BJ (cell line): Measurements from ENCODE around the gene ANKRD12. TPM values are rescaled to one million over a fixed set of nuclear protein-coding genes. Genes with fewer than 3 reads are reported as not detected.

Source experiments
- CTCF ChIA-PET: fragments of 350-600 bp; formaldehyde crosslinking; extraction: SDS; loops from one replicate; lab custom pipeline; 2021; ENCODE audit warnings: antibody characterized with exemption, inconsistent platforms; lab: Yijun Ruan, JAX
- POLR2A ChIA-PET: fragments of 300-600 bp; sonication (Branson Sonifier 250); formaldehyde crosslinking; extraction: SDS; loops from one replicate; lab custom pipeline; 2021; ENCODE audit warnings: antibody characterized with exemption; lab: Charles Lee
- DNase-seq: peaks from one replicate; pipeline ENCODE4 v3.0.0-alpha.2; 2011; ENCODE audit warnings: low read depth
- H3K27me3 ChIP-seq: 2 replicates; pipeline ENCODE4 v1.6.0; 2011; ENCODE audit warnings: low read length; ENCODE audit not compliant: control insufficient read depth, insufficient read depth
- H3K36me3 ChIP-seq: 2 replicates; pipeline ENCODE4 v1.5.1; 2011; ENCODE audit warnings: low read length; ENCODE audit not compliant: control insufficient read depth, insufficient read depth
- H3K4me3 ChIP-seq: 2 replicates; pipeline ENCODE4 v1.5.1; 2011; ENCODE audit warnings: low read depth, mild to moderate bottlenecking, control low read depth, low read length
- polyA plus RNA-seq: library from polyadenylated mRNA; depleted of rRNA; stranded (reverse); fragments of >200 nt; gene quantifications from 2 replicates; pipeline ENCODE4 v1.2.3, GENCODE V29; 2011
- TF ChIP-seq, protein P1 (sequence below): IDR thresholded peaks from 2 replicates; pipeline ENCODE4 v1.5.1; 2011; ENCODE audit warnings: low read depth, mild to moderate bottlenecking, control low read depth, inconsistent platforms, low read length, moderate library complexity; ENCODE audit not compliant: insufficient read depth

ANKRD12 gene
- polyA plus RNA-seq, 1 experiment = 3.0 TPM

DNA sequence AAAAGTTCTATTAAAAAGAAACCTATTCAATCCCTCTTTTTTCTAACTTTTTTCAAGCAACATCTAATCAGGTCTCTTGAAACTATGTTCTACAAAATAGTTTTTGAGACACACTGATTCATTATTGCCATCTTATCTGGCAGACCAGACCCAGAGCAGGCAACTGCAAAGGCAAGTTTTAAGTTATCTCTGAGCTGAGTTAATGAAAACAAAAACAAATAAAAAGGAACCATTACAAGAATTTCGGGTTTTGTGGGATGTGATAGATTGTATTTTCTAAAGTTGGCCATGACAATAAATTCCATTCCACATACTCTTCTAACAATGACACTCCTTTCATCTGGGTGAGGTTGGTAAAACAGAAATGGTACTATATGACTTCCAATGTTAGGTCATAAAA lies 182.8 kb downstream of the ANKRD12 start:
- Histone ChIP-seq H3K27me3 (no peaks in the 10 kb centered on the region), H3K4me3 (no peak overlapping the region), H3K36me3 (no peaks in the 10 kb centered on the region)
- TF ChIP-seq, protein P1, sequence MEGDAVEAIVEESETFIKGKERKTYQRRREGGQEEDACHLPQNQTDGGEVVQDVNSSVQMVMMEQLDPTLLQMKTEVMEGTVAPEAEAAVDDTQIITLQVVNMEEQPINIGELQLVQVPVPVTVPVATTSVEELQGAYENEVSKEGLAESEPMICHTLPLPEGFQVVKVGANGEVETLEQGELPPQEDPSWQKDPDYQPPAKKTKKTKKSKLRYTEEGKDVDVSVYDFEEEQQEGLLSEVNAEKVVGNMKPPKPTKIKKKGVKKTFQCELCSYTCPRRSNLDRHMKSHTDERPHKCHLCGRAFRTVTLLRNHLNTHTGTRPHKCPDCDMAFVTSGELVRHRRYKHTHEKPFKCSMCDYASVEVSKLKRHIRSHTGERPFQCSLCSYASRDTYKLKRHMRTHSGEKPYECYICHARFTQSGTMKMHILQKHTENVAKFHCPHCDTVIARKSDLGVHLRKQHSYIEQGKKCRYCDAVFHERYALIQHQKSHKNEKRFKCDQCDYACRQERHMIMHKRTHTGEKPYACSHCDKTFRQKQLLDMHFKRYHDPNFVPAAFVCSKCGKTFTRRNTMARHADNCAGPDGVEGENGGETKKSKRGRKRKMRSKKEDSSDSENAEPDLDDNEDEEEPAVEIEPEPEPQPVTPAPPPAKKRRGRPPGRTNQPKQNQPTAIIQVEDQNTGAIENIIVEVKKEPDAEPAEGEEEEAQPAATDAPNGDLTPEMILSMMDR = no peak
- DNase-seq = peak; percentile 44
- ChIA-PET POLR2A (no interaction called here), CTCF (interaction anchor here (0.6 to 0.9 kb wide), 5 partner anchors 9 to 199 kb away, joined by 3 to 4 read pairs (median 3); partner anchors contain the start of gene TWSG1)

DNA sequence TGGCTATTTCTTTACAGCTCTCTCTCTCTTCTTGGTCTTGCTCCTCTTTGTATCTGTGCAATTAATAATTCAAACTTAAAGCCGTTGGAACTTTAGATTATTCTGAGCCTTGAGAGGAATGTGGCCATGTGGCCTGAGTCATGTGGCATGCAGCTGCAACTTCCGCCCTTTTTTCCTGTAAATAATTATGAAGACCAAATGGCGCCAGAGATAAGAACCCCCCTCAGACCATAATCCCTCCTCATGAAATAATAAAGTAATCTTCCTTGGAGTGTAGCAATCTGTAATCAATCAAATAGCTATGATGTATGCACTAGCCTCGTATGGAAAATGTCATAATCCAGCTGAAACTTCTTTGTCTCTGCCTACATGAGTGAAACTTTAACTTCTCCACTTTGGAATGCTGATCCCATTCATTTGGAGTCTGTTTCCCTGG lies 184.5 kb downstream of the ANKRD12 start:
- TF ChIP-seq, protein P1 = no peak

DNA sequence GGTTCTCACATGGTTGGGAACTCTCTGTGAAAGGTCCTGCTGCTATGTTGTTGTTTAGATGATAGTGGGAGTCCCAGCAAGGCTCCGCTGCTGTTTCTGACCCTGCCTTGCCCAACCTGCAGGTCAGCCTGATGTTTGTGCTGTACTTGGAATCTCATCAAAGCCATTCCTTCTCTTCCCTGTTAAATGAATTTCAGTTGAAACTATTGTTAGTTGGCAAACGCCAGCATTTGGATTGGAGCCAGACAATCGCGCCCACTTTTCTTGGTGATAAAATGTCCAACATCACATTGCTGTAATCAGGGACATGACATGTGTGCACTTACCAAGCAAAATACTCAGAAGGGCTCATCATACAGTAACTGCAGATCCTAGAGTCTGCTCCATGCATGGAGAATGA lies 185.2 kb downstream of the ANKRD12 start:
- TF ChIP-seq, protein P1 = no peak
- CTCF ChIA-PET = interaction anchor here (0.9 kb wide), 1 partner anchor 668 kb away, joined by 3 read pairs; no protein-coding TSS in a partner anchor
- DNase-seq = no peak
- no peaks in the 10 kb centered on the region for H3K36me3 ChIP-seq
- no peak overlapping the region for H3K4me3 ChIP-seq
- POLR2A ChIA-PET = no interaction called here
- no peaks in the 10 kb centered on the region for H3K27me3 ChIP-seq

More for the DNA sequence above, 184.5 kb downstream of the ANKRD12 start:
- ChIA-PET CTCF (interaction anchor here (0.8 kb wide), 1 partner anchor 13 kb away, joined by 4 read pairs; the partner anchor contains the start of gene TWSG1), POLR2A (no interaction called here)
- DNase-seq = no peak
- H3K36me3 ChIP-seq = no peaks in the 10 kb centered on the region
- H3K27me3 ChIP-seq = no peaks in the 10 kb centered on the region
- no peak overlapping the region for H3K4me3 ChIP-seq

DNA sequence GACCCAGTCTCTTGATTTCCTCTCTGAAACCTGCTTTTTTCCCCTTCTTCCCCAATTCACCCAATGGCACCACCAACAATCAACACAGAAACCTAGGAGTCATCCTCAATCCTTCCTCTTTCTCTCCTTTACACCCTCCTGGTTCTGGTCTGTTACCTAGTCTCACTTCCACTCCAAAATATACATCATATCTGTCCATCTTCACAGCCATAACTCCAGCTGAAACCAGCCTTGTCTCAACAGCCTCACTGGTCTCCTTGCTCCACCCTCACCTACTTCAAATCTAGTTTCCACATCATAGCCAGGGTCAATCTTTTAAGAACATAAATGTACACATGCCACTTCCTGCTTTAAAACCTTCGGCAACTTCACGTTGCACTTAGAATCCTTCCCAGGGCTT lies 186.2 kb downstream of the ANKRD12 start:
- CTCF ChIA-PET = interaction anchor here (1.6 kb wide), 1 partner anchor 11 kb away, joined by 5 read pairs; the partner anchor contains the start of gene TWSG1
- DNase-seq = no peak
- Histone ChIP-seq H3K27me3 (no peaks in the 10 kb centered on the region), H3K4me3 (no peak overlapping the region), H3K36me3 (no peaks in the 10 kb centered on the region)
- TF ChIP-seq, protein P1 = no peak
- POLR2A ChIA-PET = no interaction called here

DNA sequence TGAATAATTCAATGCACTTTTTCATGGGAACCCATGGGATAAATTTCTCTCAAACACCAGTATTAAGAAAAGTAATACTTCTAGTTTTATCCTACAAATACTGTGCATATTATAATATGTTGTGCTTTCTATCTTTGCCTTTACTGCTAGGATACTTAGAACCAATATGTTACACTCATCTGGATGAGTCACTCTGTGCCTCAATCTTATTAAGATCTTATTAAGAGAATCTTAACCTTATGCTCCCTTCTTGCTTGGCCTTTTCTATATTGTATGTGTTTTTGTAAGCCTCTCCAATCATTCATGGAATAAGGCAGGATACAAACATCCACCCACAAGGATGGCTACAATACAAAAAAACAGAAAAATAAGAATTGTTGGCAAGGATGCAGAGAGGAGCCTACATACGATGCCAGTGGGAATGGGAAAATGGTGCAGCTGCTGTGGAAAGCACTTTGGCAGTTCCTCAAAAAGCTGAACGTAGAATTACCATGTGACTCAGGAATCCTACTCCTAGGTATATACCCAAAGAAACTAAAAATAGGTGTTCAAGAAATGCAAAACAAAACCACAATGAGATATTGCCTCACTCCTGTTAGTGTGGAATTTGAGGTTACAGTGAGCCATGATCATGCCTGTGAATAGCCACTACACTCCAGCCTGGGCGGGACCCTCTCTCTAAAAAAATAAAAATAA lies 187.3 kb downstream of the ANKRD12 start:
- Histone ChIP-seq H3K36me3 (no peaks in the 10 kb centered on the region), H3K27me3 (no peaks in the 10 kb centered on the region), H3K4me3 (no peak overlapping the region)
- ChIA-PET POLR2A (no interaction called here), CTCF (interaction anchor here (0.6 to 1.8 kb wide), 3 partner anchors 10 to 222 kb away, joined by 3 to 5 read pairs (median 4); partner anchors contain the start of gene TWSG1)
- TF ChIP-seq, protein P1 = no peak
- peak; percentile 44 for DNase-seq
